ENCODE measurements around the gene RGS11. TPM values are rescaled to one million over a fixed set of nuclear protein-coding genes. Genes with fewer than 3 reads are reported as not detected.

Gene RGS11
- polyA plus RNA-seq, 1 donor (not counting 4 experiments of a cell fraction or from before 2014, with no cell fraction given) = not detected

DNA sequence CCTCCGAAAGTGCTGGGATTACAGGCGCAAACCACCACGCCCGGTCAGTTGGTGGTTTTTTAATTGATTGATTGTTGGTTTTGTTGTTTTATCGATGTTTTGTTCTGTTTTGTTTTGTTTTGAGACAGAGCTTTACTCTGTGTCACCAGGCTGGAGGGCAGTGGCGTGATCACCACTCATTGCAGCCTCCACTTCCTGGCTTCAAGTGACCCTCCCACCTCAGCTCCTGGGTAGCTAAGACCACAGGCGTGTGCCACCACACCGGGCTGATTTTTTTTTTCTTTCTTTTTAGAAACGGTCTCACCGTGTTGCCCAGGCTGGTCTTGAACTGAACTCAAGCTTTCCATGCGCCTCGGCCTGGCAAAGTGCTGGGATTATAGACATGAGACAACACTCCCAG lies 28.7 kb downstream of the RGS11 start:
- H3K36me3 ChIP-seq (ENCODE audit: control insufficient read depth in 2 of 2, extremely low read depth in 1 of 2, insufficient read depth in 2 of 2, low read length in 2 of 2) = peaks cover 0 to 5% of the 10 kb centered on the region in 2 experiments
- DNase-seq (ENCODE audit: low read depth, low spot score) (no peak), FAIRE-seq (no peak)
- H3K4me2 ChIP-seq (ENCODE audit: control insufficient read depth, extremely low read depth, insufficient read depth, low read depth, low read length) = no peak overlapping the region
- H3K9ac ChIP-seq (ENCODE audit: control insufficient read depth, extremely low read depth, insufficient read depth, low read length) = no peak overlapping the region
- no peaks in the 10 kb centered on the region for H3K4me1 ChIP-seq (ENCODE audit: control insufficient read depth, extremely low read depth, insufficient read depth, low read length)
- no peak overlapping the region for H3K4me3 ChIP-seq (ENCODE audit: control insufficient read depth in 2 of 3, extremely low read depth in 1 of 3, insufficient read depth in 2 of 3, low read depth in 1 of 3, low read length in 3 of 3)
- no peaks in the 10 kb centered on the region for H3K9me3 ChIP-seq (ENCODE audit: control insufficient read depth, low read depth, low read length)
- no peaks in the 10 kb centered on the region for H3K27me3 ChIP-seq (ENCODE audit: control insufficient read depth, extremely low read depth, insufficient read depth, low read length)
- H3K9me1 ChIP-seq (ENCODE audit: control insufficient read depth, extremely low read depth, insufficient read depth, low read length) = no peaks in the 10 kb centered on the region
- dilution Hi-C loops (cut with MboI; ENCODE audit: extremely low pct_ligation_motif_present, low sequenced_read_pairs) = no loop called here
- no peak overlapping the region for H2AFZ ChIP-seq (ENCODE audit: control insufficient read depth, low read length)
- TF ChIP-seq EZH2 (IDR thresholded peaks at IDR 0.05; ENCODE audit: low read length) (no peak), CTCF (optimal IDR thresholded peaks at IDR 0.05 in 1 of 3, IDR thresholded peaks at IDR 0.05 in 1 of 3, conservative IDR thresholded peaks at IDR 0.05 in 1 of 3; ENCODE audit: extremely low read depth in 1 of 3, insufficient read depth in 2 of 3, low read length in 3 of 3) (no peak)
- no peaks in the 10 kb centered on the region for H3K79me2 ChIP-seq (ENCODE audit: control insufficient read depth, insufficient read depth, low read length)
- no peak overlapping the region for H3K27ac ChIP-seq (ENCODE audit: control insufficient read depth, insufficient read depth, low read length)
- no peaks in the 10 kb centered on the region for H4K20me1 ChIP-seq (ENCODE audit: control insufficient read depth, extremely low read depth, insufficient read depth, low read length)

GRCh38 chr16:245105-245504 lies 30.6 kb downstream of the RGS11 start:
- H3K4me2 ChIP-seq (ENCODE audit: control insufficient read depth, extremely low read depth, insufficient read depth, low read depth, low read length) = no peak overlapping the region
- DNase-seq (ENCODE audit: low read depth, low spot score) (no peak), FAIRE-seq (no peak)
- H3K4me1 ChIP-seq (ENCODE audit: control insufficient read depth, extremely low read depth, insufficient read depth, low read length) = no peaks in the 10 kb centered on the region
- H3K9me1 ChIP-seq (ENCODE audit: control insufficient read depth, extremely low read depth, insufficient read depth, low read length) = no peaks in the 10 kb centered on the region
- no peaks in the 10 kb centered on the region for H3K27me3 ChIP-seq (ENCODE audit: control insufficient read depth, extremely low read depth, insufficient read depth, low read length)
- TF ChIP-seq CTCF (optimal IDR thresholded peaks at IDR 0.05 in 1 of 3, IDR thresholded peaks at IDR 0.05 in 1 of 3, conservative IDR thresholded peaks at IDR 0.05 in 1 of 3; ENCODE audit: extremely low read depth in 1 of 3, insufficient read depth in 2 of 3, low read length in 3 of 3) = no peak
- no peak for TF ChIP-seq EZH2 (IDR thresholded peaks at IDR 0.05; ENCODE audit: low read length)
- H2AFZ ChIP-seq (ENCODE audit: control insufficient read depth, low read length) = no peak overlapping the region
- H3K9me3 ChIP-seq (ENCODE audit: control insufficient read depth, low read depth, low read length) = no peaks in the 10 kb centered on the region
- no peaks in the 10 kb centered on the region for H4K20me1 ChIP-seq (ENCODE audit: control insufficient read depth, extremely low read depth, insufficient read depth, low read length)
- no peak overlapping the region for H3K9ac ChIP-seq (ENCODE audit: control insufficient read depth, extremely low read depth, insufficient read depth, low read length)
- dilution Hi-C loops (cut with MboI; ENCODE audit: extremely low pct_ligation_motif_present, low sequenced_read_pairs) = no loop called here
- no peak overlapping the region for H3K4me3 ChIP-seq (ENCODE audit: control insufficient read depth in 2 of 3, extremely low read depth in 1 of 3, insufficient read depth in 2 of 3, low read depth in 1 of 3, low read length in 3 of 3)
- H3K36me3 ChIP-seq (ENCODE audit: control insufficient read depth in 2 of 2, extremely low read depth in 1 of 2, insufficient read depth in 2 of 2, low read length in 2 of 2) = peaks cover 0 to 7% of the 10 kb centered on the region in 2 experiments
- H3K27ac ChIP-seq (ENCODE audit: control insufficient read depth, insufficient read depth, low read length) = no peak overlapping the region
- H3K79me2 ChIP-seq (ENCODE audit: control insufficient read depth, insufficient read depth, low read length) = no peaks in the 10 kb centered on the region
